SJSA1 (cell line): Measurements from ENCODE around the gene SORBS1. TPM values are rescaled to one million over a fixed set of nuclear protein-coding genes. Genes with fewer than 3 reads are reported as not detected.

Source experiments
- DNase-seq, 2 experiments: peaks; one replicate each; pipeline ENCODE4 v3.0.0-alpha.2; 2015 to 2020; ENCODE audit warnings: low spot score in 2 of 2, low read depth in 1 of 2
- H3K27ac ChIP-seq: fragments of 250-450 bp; sonication (Bioruptor Pico); 2 replicates; pipeline ENCODE4 v1.5.1; 2020; ENCODE audit warnings: mild to moderate bottlenecking, moderate library complexity
- H3K27me3 ChIP-seq: fragments of 250-450 bp; sonication (Bioruptor Pico); replicated peaks from 2 replicates; pipeline ENCODE4 v1.5.1; 2020; ENCODE audit warnings: mild to moderate bottlenecking, moderate library complexity
- H3K36me3 ChIP-seq: fragments of 250-450 bp; sonication (Bioruptor Pico); 2 replicates; pipeline ENCODE4 v1.5.1; 2020; ENCODE audit warnings: mild to moderate bottlenecking
- H3K4me1 ChIP-seq: fragments of 250-450 bp; sonication (Bioruptor Pico); replicated peaks from 2 replicates; pipeline ENCODE4 v1.6.1; 2021; ENCODE audit warnings: mild to moderate bottlenecking
- H3K4me3 ChIP-seq: fragments of 250-450 bp; sonication (Bioruptor Pico); 2 replicates; pipeline ENCODE4 v1.5.1; 2020; ENCODE audit warnings: mild to moderate bottlenecking
- H3K9me3 ChIP-seq: fragments of 250-450 bp; sonication (Bioruptor Pico); replicated peaks from 2 replicates; pipeline ENCODE4 v1.5.1; 2020; ENCODE audit warnings: mild to moderate bottlenecking
- total RNA-seq: library from RNA; depleted of rRNA; stranded (reverse); fragments of >200 nt; shearing (Covaris generic); gene quantifications from 2 replicates; pipeline ENCODE4 v1.2.3, GENCODE V29; 2014; rRNA removed

The SORBS1 gene
- 1.1 and 2.9 TPM in 2 replicates for total RNA-seq

- DNase-seq: peak; percentile 94 to 95
- Histone ChIP-seq H3K27me3 (0 out of 2 replicates have a peak, but pooled peaks cover 2% of the 10 kb centered on the region), H3K27ac (no peak within 1 kb of the TSS), H3K4me1 (peaks cover 8% of the 10 kb centered on the region), H3K4me3 (peak within 1 kb of the TSS; percentile 50), H3K9me3 (no peaks in the 10 kb centered on the region), H3K36me3 (no peaks in the 10 kb centered on the region)
These were observed at the start of gene SORBS1 for GRCh38 chr10:95561177-95561863. SORBS1 (minus strand) TSS chr10:95561371; CDS start chr10:95441135, 120,236 bp downstream.

- no peaks in the 10 kb centered on the region for H3K4me1 ChIP-seq
- peaks cover 68% of the 10 kb centered on the region for H3K36me3 ChIP-seq
- no peaks in the 10 kb centered on the region for H3K9me3 ChIP-seq
- no peaks in the 10 kb centered on the region for H3K27me3 ChIP-seq
- no peak overlapping the region for H3K4me3 ChIP-seq
- no peak for DNase-seq
- H3K27ac ChIP-seq: no peak overlapping the region
These were observed 49.6 kb upstream of the SORBS1 start for GRCh38 chr10:95610727-95611126.

GRCh38 chr10:95606922-95607321 lies 45.8 kb upstream of the SORBS1 start:
- peaks cover 36% of the 10 kb centered on the region for H3K36me3 ChIP-seq
- H3K4me1 ChIP-seq: no peaks in the 10 kb centered on the region
- no peaks in the 10 kb centered on the region for H3K9me3 ChIP-seq
- no peaks in the 10 kb centered on the region for H3K27me3 ChIP-seq
- H3K27ac ChIP-seq: no peak overlapping the region
- H3K4me3 ChIP-seq: no peak overlapping the region
- no peak for DNase-seq

- H3K27ac ChIP-seq: no peak overlapping the region
- DNase-seq: no peak
- H3K27me3 ChIP-seq: 0 out of 2 replicates have a peak, but pooled peaks cover 2% of the 10 kb centered on the region
- no peaks in the 10 kb centered on the region for H3K9me3 ChIP-seq
- peaks cover 22% of the 10 kb centered on the region for H3K36me3 ChIP-seq
- H3K4me1 ChIP-seq: no peaks in the 10 kb centered on the region
- no peak overlapping the region for H3K4me3 ChIP-seq
These were observed 44.0 kb upstream of the SORBS1 start for GRCh38 chr10:95605163-95605562.

- Histone ChIP-seq H3K36me3 (peaks cover 17% of the 10 kb centered on the region), H3K9me3 (no peaks in the 10 kb centered on the region), H3K27me3 (0 out of 2 replicates have a peak, but pooled peaks cover 2% of the 10 kb centered on the region), H3K4me3 (no peak overlapping the region), H3K27ac (no peak overlapping the region), H3K4me1 (no peaks in the 10 kb centered on the region)
- no peak for DNase-seq
These were observed 43.5 kb upstream of the SORBS1 start for GRCh38 chr10:95604630-95605029.

GRCh38 chr10:95602382-95602781 lies 41.2 kb upstream of the SORBS1 start:
- no peaks in the 10 kb centered on the region for H3K4me1 ChIP-seq
- H3K27ac ChIP-seq: no peak overlapping the region
- H3K36me3 ChIP-seq: peaks cover 4% of the 10 kb centered on the region
- H3K4me3 ChIP-seq: no peak overlapping the region
- 0 out of 2 replicates have a peak, but pooled peaks cover 2% of the 10 kb centered on the region for H3K27me3 ChIP-seq
- no peaks in the 10 kb centered on the region for H3K9me3 ChIP-seq
- DNase-seq: no peak

- H3K27ac ChIP-seq: no peak overlapping the region
- H3K27me3 ChIP-seq: 0 out of 2 replicates have a peak, but pooled peaks cover 2% of the 10 kb centered on the region
- no peak overlapping the region for H3K4me3 ChIP-seq
- peaks cover 4% of the 10 kb centered on the region for H3K36me3 ChIP-seq
- peak; percentile 60 to 73 for DNase-seq
- H3K4me1 ChIP-seq: no peaks in the 10 kb centered on the region
- no peaks in the 10 kb centered on the region; the same call in 1 of the 2 replicates for H3K9me3 ChIP-seq
These were observed 40.0 kb upstream of the SORBS1 start for GRCh38 chr10:95601116-95601719.

GRCh38 chr10:95600158-95600557 lies 39.0 kb upstream of the SORBS1 start:
- H3K9me3 ChIP-seq: no peaks in the 10 kb centered on the region; the same call in 1 of the 2 replicates
- H3K36me3 ChIP-seq: peaks cover 1% of the 10 kb centered on the region; the same call in 1 of the 2 replicates
- no peak for DNase-seq
- no peaks in the 10 kb centered on the region for H3K4me1 ChIP-seq
- H3K27ac ChIP-seq: no peak overlapping the region
- 0 out of 2 replicates have a peak, but pooled peaks cover 2% of the 10 kb centered on the region for H3K27me3 ChIP-seq
- H3K4me3 ChIP-seq: no peak overlapping the region

GRCh38 chr10:95597788-95598187 lies 36.6 kb upstream of the SORBS1 start:
- Histone ChIP-seq H3K9me3 (no peaks in the 10 kb centered on the region; the same call in 1 of the 2 replicates), H3K27ac (no peak overlapping the region), H3K4me3 (no peak overlapping the region), H3K27me3 (peaks cover 2% of the 10 kb centered on the region; the same call in 1 of the 2 replicates), H3K36me3 (no peaks in the 10 kb centered on the region), H3K4me1 (no peaks in the 10 kb centered on the region)
- no peak for DNase-seq

- Histone ChIP-seq H3K27me3 (no peaks in the 10 kb centered on the region; the same call in 1 of the 2 replicates), H3K4me1 (no peaks in the 10 kb centered on the region), H3K36me3 (no peaks in the 10 kb centered on the region), H3K27ac (no peak overlapping the region), H3K4me3 (no peak overlapping the region), H3K9me3 (no peaks in the 10 kb centered on the region)
- no peak for DNase-seq
These were observed 26.9 kb upstream of the SORBS1 start for GRCh38 chr10:95588025-95588424.

- no peaks in the 10 kb centered on the region for H3K9me3 ChIP-seq
- H3K36me3 ChIP-seq: no peaks in the 10 kb centered on the region
- no peak for DNase-seq
- H3K4me1 ChIP-seq: no peaks in the 10 kb centered on the region
- no peak overlapping the region for H3K4me3 ChIP-seq
- H3K27me3 ChIP-seq: no peaks in the 10 kb centered on the region; the same call in 1 of the 2 replicates
- no peak overlapping the region for H3K27ac ChIP-seq
These were observed 18.8 kb upstream of the SORBS1 start for GRCh38 chr10:95579835-95580535.

- Histone ChIP-seq H3K36me3 (no peaks in the 10 kb centered on the region), H3K27me3 (no peaks in the 10 kb centered on the region), H3K4me1 (no peaks in the 10 kb centered on the region), H3K4me3 (no peak overlapping the region), H3K9me3 (no peaks in the 10 kb centered on the region), H3K27ac (no peak overlapping the region)
- no peak for DNase-seq
These were observed 18.1 kb upstream of the SORBS1 start for GRCh38 chr10:95579292-95579691.

- H3K36me3 ChIP-seq: no peaks in the 10 kb centered on the region
- H3K9me3 ChIP-seq: no peaks in the 10 kb centered on the region
- no peak overlapping the region for H3K27ac ChIP-seq
- no peak for DNase-seq
- H3K27me3 ChIP-seq: peaks cover 4% of the 10 kb centered on the region
- no peaks in the 10 kb centered on the region for H3K4me1 ChIP-seq
- H3K4me3 ChIP-seq: no peak overlapping the region
These were observed 17.4 kb upstream of the SORBS1 start for GRCh38 chr10:95578619-95579018.
